ENCODE measurements around the gene SH3BGRL2. TPM values are rescaled to one million over a fixed set of nuclear protein-coding genes. Genes with fewer than 3 reads are reported as not detected.
"Not testable (repeated sequence)": the region's sequence is repeated elsewhere in the genome, so short reads cannot be mapped to it uniquely, and the experiment has no call there.

Gene SH3BGRL2
- total RNA-seq, 1 donor from 2014 or later = 4.0 TPM

DNA sequence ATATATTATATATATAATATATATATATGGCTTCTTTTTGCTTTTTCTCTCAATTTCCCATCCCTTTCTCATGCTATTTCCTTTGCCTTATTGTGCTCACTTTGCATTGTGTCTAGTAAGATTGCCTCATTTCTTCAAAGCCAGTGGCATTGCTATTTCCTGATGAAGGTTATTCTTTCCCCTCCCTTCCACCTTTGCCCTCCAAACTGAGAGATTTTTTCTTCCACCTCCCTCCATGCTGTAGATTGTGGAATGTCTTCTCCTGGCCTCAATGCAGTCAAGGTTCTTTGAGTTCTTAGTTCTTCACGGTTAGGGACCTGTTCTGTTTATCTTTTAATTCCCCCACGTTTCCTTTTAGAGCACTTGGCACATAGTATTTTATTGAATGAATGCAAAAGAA lies 17.2 kb downstream of the SH3BGRL2 start:
- no peak for DNase-seq (ENCODE audit: low read depth)

DNA sequence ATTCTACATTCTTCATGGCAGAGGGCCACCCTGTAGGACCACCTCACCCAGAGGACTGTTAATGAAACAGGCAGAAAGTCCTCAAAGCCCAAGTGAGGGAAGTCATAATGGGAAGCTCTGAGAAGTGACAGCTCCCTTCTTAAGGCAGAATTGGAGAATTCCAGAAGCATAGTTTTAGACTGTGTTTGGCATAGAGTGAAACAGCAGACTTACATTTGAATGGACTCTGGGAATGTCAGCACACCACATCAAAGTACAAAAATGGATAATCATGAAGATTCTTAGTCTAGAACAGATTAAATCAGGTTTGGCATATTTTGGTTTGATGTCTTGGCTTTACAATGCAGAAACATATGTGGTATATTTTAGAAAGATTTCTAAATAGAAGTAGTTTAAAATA lies 17.9 kb downstream of the SH3BGRL2 start:
- DNase-seq (ENCODE audit: low read depth) = no peak

DNA sequence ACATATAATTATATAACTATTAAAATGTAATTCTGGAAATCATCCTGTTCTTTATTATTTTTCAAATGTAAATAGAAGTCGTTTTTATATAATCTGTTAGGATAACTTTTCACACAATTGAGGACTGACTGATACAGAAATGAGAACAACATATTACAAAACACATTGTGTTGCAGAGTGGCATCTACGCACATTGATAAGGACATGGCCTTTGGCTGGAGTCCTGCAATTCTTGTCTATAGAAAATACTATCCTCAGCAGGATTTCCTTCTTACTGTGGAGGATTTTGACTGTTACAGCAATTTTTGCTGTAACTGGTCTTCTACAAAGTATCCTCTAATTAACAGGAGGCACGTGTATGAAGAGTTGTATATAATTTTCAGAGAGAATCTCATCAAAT lies 19.8 kb downstream of the SH3BGRL2 start:
- DNase-seq (ENCODE audit: low read depth) = no peak

DNA sequence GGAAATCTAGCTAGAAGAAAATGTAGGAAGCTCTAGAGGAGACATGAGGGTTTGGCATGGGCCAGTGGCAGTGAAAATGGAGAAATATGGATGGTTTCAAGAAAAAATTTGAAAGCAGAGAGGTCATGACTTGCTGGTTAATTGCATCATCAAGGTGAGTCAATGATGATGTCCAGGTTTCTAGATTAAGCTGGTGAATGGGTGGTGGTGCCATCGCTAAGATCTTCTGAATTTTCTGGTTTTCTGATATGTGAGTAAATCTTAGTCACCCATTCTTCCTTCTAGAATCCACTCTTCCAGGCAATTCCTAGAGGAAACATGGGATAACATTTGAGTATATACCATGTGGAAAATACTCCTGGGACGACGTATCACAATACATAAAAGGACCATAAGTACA lies 25.0 kb downstream of the SH3BGRL2 start:
- no peak for DNase-seq (ENCODE audit: low read depth)

- DNase-seq (ENCODE audit: low read depth) = no peak
Measured at GRCh38 chr6:79657238-79657637, 26.1 kb downstream of the SH3BGRL2 start.

- not testable (repeated sequence) for DNase-seq (ENCODE audit: low read depth)
Measured at GRCh38 chr6:79663655-79664054, 32.5 kb downstream of the SH3BGRL2 start.

- no peak for DNase-seq (ENCODE audit: low read depth)
Measured at GRCh38 chr6:79665725-79666551, 34.8 kb downstream of the SH3BGRL2 start.

GRCh38 chr6:79666634-79667033 lies 35.5 kb downstream of the SH3BGRL2 start:
- DNase-seq (ENCODE audit: low read depth) = no peak

DNA sequence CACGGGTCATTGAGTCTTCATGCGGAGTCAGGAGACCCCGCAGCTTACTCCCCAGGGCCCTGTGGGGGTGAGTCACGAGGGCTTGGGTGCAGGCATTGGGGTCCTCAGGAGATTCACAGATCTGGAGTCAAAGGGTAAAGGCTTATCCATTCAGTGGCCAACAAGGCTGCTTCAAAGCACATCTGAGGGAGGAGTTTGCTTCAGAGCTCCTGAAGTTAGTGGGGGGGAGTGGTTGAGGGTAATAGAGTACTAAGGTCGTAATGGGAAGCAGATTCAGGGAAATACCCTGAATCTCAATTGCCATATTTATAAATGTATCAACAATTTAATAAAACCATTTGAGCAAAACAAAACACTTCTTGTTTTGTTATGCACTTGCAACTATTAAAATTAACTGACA lies 37.3 kb downstream of the SH3BGRL2 start:
- DNase-seq (ENCODE audit: low read depth) = no peak

DNA sequence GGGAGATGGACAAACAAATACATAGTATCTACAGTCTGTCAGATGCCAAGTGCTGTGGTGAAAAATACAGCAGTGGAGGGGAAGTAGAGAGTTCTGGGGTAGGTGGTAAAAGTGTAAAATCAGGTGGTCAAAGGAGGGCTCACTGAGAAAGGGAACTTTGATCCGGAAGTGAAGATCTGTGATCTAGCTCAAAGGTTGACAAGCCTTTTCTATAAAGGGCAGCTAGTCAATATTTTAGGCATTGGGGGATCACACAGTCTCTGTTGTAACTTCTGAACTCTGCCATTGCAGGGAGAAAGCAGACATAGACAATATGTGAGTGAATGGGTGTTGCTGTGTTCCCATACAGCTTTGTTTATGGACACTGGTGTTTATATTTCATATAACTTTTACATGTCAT lies 38.6 kb downstream of the SH3BGRL2 start:
- no peak for DNase-seq (ENCODE audit: low read depth)

GRCh38 chr6:79670789-79671188 lies 39.7 kb downstream of the SH3BGRL2 start:
- no peak for DNase-seq (ENCODE audit: low read depth)

- no peak for DNase-seq (ENCODE audit: low read depth)
Measured at GRCh38 chr6:79671600-79672266, 40.6 kb downstream of the SH3BGRL2 start.

DNA sequence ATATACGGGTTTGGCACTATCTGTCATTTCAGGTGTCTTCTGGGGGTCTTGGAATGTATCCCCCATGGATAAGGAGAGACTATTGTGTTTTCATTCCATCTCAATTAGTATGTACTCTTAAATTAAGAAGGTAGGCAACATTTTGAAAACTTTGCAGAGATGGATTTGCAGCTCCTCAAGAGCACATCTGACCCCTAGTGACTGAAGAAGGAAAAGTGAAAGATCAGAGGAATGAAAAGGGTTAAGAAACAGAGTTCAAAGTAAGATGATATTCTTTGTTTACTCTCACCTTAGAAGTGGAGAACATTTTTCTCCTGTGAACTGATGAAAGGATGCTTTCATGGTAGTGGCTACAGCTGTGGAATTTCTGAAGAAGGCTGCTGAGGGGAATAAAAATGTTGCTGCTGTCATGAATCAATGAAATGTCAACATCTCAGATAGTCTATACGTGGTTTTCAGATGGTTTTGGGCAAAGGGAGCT lies 41.5 kb downstream of the SH3BGRL2 start:
- peak; percentile 24 for DNase-seq (ENCODE audit: low read depth)

GRCh38 chr6:79673947-79674346 lies 42.8 kb downstream of the SH3BGRL2 start:
- DNase-seq (ENCODE audit: low read depth) = no peak

DNA sequence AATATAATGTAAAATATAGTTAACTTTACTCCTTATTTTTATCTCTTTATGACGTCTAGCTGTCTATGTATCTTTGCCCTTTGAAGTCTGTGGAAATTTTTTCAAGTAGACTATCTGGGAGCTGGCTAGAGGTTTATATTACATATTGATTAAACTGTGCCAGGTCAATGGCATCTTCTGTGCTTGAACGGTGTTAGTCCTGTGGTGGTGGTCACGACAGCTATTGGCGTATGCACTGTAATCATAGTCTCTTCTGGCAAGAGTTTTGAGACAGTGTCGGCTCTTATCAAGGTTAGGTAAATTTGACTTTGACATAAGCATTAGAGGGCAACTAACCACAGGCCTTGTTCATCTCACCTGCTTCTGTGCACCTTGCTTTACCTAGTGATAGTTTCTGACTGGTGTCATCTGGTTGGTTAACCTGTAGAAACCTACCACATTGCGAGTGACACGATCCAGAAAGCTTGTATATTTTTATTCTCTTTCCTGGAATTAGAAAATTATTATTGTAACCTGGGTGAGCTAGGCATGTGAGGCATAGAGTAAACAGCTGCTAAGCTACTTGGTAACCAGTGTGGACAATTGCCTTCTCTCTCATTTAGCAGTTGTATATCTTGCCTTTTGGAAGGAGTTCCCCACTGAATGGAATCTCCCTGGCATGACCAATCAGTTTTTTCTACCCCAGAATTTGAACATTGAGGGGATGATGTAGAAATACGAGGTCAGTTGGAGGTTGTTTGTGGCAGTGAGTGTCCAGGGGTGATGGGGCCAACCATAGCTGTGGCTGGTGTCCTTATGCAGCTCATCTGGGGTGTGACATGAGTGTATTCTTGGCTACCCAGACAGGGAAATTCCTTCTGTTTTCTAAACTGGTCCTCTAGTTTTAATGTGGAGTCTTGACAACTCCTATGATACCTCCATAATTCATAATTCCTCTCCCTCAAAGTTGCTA lies 45.9 kb downstream of the SH3BGRL2 start:
- peak; percentile 6 for DNase-seq (ENCODE audit: low read depth)

DNA sequence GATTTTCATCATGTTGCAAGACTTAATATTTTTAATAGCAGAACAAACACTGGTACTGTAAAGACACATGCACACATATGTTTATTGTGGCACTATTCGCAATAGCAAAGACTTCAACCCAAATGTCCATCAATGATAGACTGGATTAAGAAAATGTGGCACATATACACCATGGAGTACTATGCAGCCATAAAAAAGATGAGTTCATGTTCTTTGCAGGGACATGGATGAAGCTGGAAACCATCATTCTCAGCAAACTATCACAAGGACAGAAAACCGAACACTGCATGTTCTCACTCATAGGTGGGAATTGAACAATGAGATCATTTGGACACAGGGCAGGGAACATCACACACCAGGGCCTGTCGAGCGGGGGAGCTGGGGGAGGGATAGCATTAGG lies 51.6 kb downstream of the SH3BGRL2 start:
- DNase-seq (ENCODE audit: low read depth) = not testable (repeated sequence)

- DNase-seq (ENCODE audit: low read depth) = no peak
Measured at GRCh38 chr6:79684876-79685275, 53.7 kb downstream of the SH3BGRL2 start.

GRCh38 chr6:79686707-79687309 lies 55.7 kb downstream of the SH3BGRL2 start:
- no peak for DNase-seq (ENCODE audit: low read depth)

GRCh38 chr6:79687759-79688158 lies 56.6 kb downstream of the SH3BGRL2 start:
- DNase-seq (ENCODE audit: low read depth) = no peak

- no peak for DNase-seq (ENCODE audit: low read depth)
Measured at GRCh38 chr6:79694156-79694555, 63.0 kb downstream of the SH3BGRL2 start.

Measured in myocyte (in vitro differentiated cells).